IPS-NIHi11 (cell line): ENCODE results near the gene MAML2.
"Not testable (repeated sequence)": the region's sequence is repeated elsewhere in the genome, so short reads cannot be mapped to it uniquely, and the experiment has no call there.

ENCODE experiments used
- DNase-seq: peaks from one replicate; pipeline ENCODE4 v3.0.0; 2012; ENCODE audit warnings: mixed read lengths, low spot score

The MAML2 gene

GRCh38 chr11:96185220-96185768 is 157.7 kb downstream of the MAML2 start:
- DNase-seq, result no peak

- not testable (repeated sequence) for DNase-seq
Observed at GRCh38 chr11:96180937-96181336, 162.1 kb downstream of the MAML2 start.

GRCh38 chr11:96180341-96180740 is 162.7 kb downstream of the MAML2 start:
- DNase-seq, result no peak

DNA sequence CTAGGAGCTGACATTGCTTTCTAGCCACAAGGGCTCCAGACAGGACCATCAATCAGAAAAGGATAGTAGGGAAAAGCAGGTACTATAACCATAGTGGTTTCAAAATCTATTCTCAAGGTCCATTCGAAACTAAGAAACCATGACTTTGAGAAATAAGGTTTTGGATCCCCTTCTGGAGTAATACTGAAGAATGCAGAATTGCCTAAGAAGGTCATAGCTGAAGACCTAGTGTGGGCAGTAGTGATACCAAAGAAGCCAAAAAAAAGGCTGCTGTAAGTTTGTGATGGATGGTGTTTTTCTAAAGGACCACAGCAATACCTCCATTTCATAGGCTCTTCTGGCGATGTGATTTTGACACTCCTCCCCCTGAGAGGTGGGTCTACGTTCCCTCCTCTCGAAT is 163.1 kb downstream of the MAML2 start:
- DNase-seq, result no peak

GRCh38 chr11:96178887-96179279 is 164.1 kb downstream of the MAML2 start:
- DNase-seq, result no peak

- no peak for DNase-seq
Observed at GRCh38 chr11:96178049-96178886, 164.7 kb downstream of the MAML2 start.

- no peak for DNase-seq
Observed at GRCh38 chr11:96177146-96177545, 165.8 kb downstream of the MAML2 start.

- no peak for DNase-seq
Observed at GRCh38 chr11:96173906-96174305, 169.1 kb downstream of the MAML2 start.

DNA sequence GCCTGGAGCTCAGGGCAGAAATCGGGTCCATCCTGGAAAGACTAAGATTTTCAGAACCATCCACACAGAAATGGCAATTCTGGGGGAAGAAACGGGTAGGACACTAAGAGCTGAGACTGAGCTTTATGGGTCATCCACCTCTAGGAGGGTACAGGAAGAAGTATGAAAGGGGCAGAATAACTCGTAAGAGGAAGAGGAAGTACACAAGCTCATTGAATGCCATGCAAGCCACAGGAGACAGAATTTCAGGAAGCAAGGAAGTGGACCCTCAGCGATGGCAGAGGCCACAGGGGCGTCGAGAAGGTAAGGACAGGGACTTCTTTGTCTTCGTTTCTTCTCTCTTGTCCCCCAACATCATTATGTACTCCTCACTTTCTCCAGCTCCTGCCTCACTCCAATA is 169.6 kb downstream of the MAML2 start:
- DNase-seq, result no peak

GRCh38 chr11:96172604-96173003 is 170.4 kb downstream of the MAML2 start:
- no peak for DNase-seq

GRCh38 chr11:96169250-96169649 is 173.7 kb downstream of the MAML2 start:
- no peak for DNase-seq

GRCh38 chr11:96168623-96169022 is 174.4 kb downstream of the MAML2 start:
- DNase-seq, result no peak

GRCh38 chr11:96167787-96168186 is 175.2 kb downstream of the MAML2 start:
- DNase-seq, result no peak

GRCh38 chr11:96167203-96167758 is 175.7 kb downstream of the MAML2 start:
- no peak for DNase-seq

- DNase-seq, result no peak
Observed at GRCh38 chr11:96162816-96163499, 180.0 kb downstream of the MAML2 start.

DNA sequence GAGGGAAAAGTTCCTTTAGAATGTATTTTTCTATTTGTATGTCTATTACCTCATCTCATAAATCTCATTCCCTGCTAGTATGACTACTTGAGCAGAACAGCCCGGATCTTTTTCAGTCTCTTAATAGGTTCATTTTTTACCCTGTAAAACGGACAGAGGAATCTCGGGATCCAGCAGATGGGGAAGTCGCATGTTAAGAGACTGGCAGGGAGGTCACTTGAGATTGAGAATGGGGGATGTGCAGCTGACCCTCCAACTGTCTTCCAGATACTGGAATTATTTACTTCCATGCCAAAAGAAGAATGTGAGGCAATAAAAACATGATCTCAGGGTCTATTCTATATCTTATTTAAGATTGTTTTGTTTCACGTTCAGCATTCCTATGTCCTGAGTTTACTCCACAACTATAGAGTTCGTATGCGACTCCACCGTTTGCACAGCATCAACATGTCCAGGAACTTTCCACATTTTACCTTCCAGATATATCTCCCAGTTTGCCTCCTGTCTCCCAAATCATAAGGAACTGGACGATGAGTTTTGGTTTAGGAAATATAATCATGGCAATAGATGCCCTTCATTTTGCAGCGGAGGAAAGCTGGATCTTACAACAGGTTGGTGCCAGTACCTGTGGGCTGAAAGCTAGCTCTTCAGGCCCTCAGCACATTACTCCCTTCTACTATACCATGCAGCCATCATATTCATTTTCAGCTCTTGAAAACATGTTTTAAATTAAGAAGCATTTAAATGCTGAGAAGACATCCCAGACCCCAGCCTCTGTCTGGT is 181.5 kb downstream of the MAML2 start:
- no peak for DNase-seq

GRCh38 chr11:96160732-96161306 is 182.2 kb downstream of the MAML2 start:
- DNase-seq, result no peak

- DNase-seq, result no peak
Observed at GRCh38 chr11:96159968-96160367, 183.0 kb downstream of the MAML2 start.

DNA sequence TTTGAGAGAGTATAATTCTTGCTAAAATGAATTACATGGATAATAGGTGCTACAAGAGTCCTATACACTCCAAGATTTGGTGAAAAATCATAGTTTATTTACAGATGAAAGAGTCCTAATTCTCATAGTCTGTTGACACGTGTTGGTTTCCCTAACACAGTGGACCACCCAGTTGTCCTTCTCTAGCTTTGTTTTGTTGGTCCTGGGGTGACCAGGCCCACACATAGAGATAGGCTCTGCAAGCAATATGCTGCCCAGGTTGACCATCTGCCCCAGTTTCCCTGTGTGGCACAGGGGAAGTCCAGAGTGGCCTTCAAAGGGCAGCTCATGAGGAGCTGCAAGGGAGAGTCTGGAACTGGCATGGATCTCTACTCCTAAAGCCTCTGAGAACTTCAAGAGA is 184.9 kb downstream of the MAML2 start:
- no peak for DNase-seq

GRCh38 chr11:96157517-96157873 is 185.5 kb downstream of the MAML2 start:
- no peak for DNase-seq

DNA sequence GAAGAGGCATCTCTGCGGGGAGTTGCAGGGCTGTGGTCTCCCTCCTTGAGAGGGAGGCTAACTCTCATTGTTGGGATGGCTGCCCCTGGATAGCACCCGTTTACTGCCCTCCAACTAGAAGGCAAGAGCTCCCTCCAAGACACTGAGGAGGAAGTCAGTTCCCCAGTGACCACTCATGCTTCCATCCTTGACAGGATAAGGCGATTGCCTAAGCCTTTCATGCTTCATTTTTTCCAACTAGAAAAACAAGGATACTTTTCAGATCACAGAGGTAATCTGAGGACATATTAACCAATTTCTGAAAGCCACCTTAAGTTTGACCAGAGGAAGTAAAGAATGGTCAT is 186.6 kb downstream of the MAML2 start:
- DNase-seq, result no peak
